H9 (cell line): ENCODE results near the gene PEA15. TPM values are rescaled to one million over a fixed set of nuclear protein-coding genes. Genes with fewer than 3 reads are reported as not detected.

ENCODE experiments used
- DNase-seq: peaks from one replicate; pipeline ENCODE4 v3.0.0-alpha.2; 2017
- H2AFZ ChIP-seq: one replicate; pipeline ENCODE4 v1.6.1; 2013; ENCODE audit warnings: mild to moderate bottlenecking, low read length, control low read depth, moderate library complexity
- H2AK5ac ChIP-seq: 2 replicates; pipeline ENCODE4 v1.6.1; 2013; ENCODE audit warnings: low read length, control low read depth, mixed read lengths; ENCODE audit not compliant: insufficient read length
- H2BK120ac ChIP-seq: one replicate; pipeline ENCODE4 v1.6.1; 2013; ENCODE audit warnings: low read depth, mild to moderate bottlenecking, low read length, control low read depth, inconsistent platforms; ENCODE audit not compliant: poor library complexity, severe bottlenecking
- H2BK12ac ChIP-seq: 2 replicates; pipeline ENCODE4 v1.6.1; 2013; ENCODE audit warnings: low read length, control low read depth, mixed read lengths, low read depth; ENCODE audit not compliant: insufficient read length
- H2BK15ac ChIP-seq: 2 replicates; pipeline ENCODE4 v1.6.1; 2013; ENCODE audit warnings: low read depth, low read length, control low read depth
- H2BK20ac ChIP-seq: one replicate; pipeline ENCODE4 v1.6.1; 2013; ENCODE audit warnings: low read depth, mild to moderate bottlenecking, low read length, control low read depth, inconsistent platforms; ENCODE audit not compliant: poor library complexity, severe bottlenecking
- H2BK5ac ChIP-seq: 2 replicates; pipeline ENCODE4 v1.6.1; 2013; ENCODE audit warnings: low read length, control low read depth, mixed read lengths; ENCODE audit not compliant: insufficient read length
- H3K14ac ChIP-seq: 2 replicates; pipeline ENCODE4 v1.6.1; 2013; ENCODE audit warnings: low read length, control low read depth; ENCODE audit not compliant: insufficient read depth
- H3K18ac ChIP-seq: 2 replicates; pipeline ENCODE4 v1.6.1; 2013; ENCODE audit warnings: low read depth, mild to moderate bottlenecking, mixed read lengths, low read length, control low read depth; ENCODE audit not compliant: insufficient read length
- H3K23ac ChIP-seq: 2 replicates; pipeline ENCODE4 v1.6.1; 2013; ENCODE audit warnings: low read length, control low read depth, mixed read lengths, low read depth; ENCODE audit not compliant: insufficient read length
- H3K23me2 ChIP-seq: 2 replicates; pipeline ENCODE4 v1.6.1; 2013; ENCODE audit warnings: low read depth, mild to moderate bottlenecking, mixed read lengths, low read length, control low read depth; ENCODE audit not compliant: insufficient read length, poor library complexity, severe bottlenecking
- H3K27ac ChIP-seq: 2 replicates; pipeline ENCODE4 v1.5.1; 2013; ENCODE audit warnings: low read length, control low read depth, mixed read lengths, low read depth; ENCODE audit not compliant: insufficient read length
- H3K27me3 ChIP-seq: 2 replicates; pipeline ENCODE4 v1.6.1; 2013; ENCODE audit warnings: low read length, control low read depth, inconsistent platforms; ENCODE audit not compliant: insufficient read depth
- H3K4ac ChIP-seq: 2 replicates; pipeline ENCODE4 v1.6.1; 2013; ENCODE audit warnings: low read depth, mild to moderate bottlenecking, control low read depth, inconsistent platforms, low read length, moderate library complexity
- H3K4me1 ChIP-seq: 2 replicates; pipeline ENCODE4 v1.6.1; 2013; ENCODE audit warnings: low read length, control low read depth, inconsistent platforms; ENCODE audit not compliant: insufficient read depth
- H3K4me2 ChIP-seq: 2 replicates; pipeline ENCODE4 v1.6.1; 2013; ENCODE audit warnings: low read length, control low read depth, mixed read lengths; ENCODE audit not compliant: insufficient read length, insufficient read depth
- H3K56ac ChIP-seq: 2 replicates; pipeline ENCODE4 v1.6.1; 2013; ENCODE audit warnings: low read depth, mild to moderate bottlenecking, mixed read lengths, low read length, control low read depth; ENCODE audit not compliant: insufficient read length
- H3K79me1 ChIP-seq: 2 replicates; pipeline ENCODE4 v1.6.1; 2013; ENCODE audit warnings: low read depth, mild to moderate bottlenecking, moderate library complexity, low read length, control low read depth, inconsistent platforms; ENCODE audit not compliant: insufficient read depth, poor library complexity, severe bottlenecking
- H3K79me2 ChIP-seq: 2 replicates; pipeline ENCODE4 v1.6.1; 2013; ENCODE audit warnings: low read length, control low read depth, inconsistent platforms; ENCODE audit not compliant: insufficient read depth
- H3K9ac ChIP-seq: 2 replicates; pipeline ENCODE4 v1.6.1; 2013; ENCODE audit warnings: low read length, control low read depth, mixed read lengths; ENCODE audit not compliant: insufficient read length; ENCODE audit errors: extremely low read depth
- H3K9me3 ChIP-seq: one replicate; pipeline ENCODE4 v1.6.1; 2013; ENCODE audit warnings: low read depth, low read length, inconsistent platforms; ENCODE audit not compliant: control insufficient read depth
- H3T11ph ChIP-seq: one replicate; pipeline ENCODE4 v1.6.1; 2013; ENCODE audit warnings: mild to moderate bottlenecking, low read length, control low read depth, inconsistent platforms
- H4K20me1 ChIP-seq: one replicate; pipeline ENCODE4 v1.6.1; 2013; ENCODE audit not compliant: control insufficient read depth, insufficient read length, insufficient read depth
- H4K5ac ChIP-seq: 2 replicates; pipeline ENCODE4 v1.6.1; 2013; ENCODE audit warnings: low read depth, mild to moderate bottlenecking, mixed read lengths, low read length, control low read depth; ENCODE audit not compliant: insufficient read length
- H4K8ac ChIP-seq: replicated peaks from 2 replicates; pipeline ENCODE4 v1.6.1; 2013; ENCODE audit warnings: low read length, control low read depth, mixed read lengths, low read depth; ENCODE audit not compliant: insufficient read length
- H4K91ac ChIP-seq: 2 replicates; pipeline ENCODE4 v1.6.1; 2013; ENCODE audit warnings: low read depth, mild to moderate bottlenecking, moderate library complexity, mixed read lengths, low read length, control low read depth; ENCODE audit not compliant: insufficient read length
- H3K27ac Mint-ChIP-seq, 3 experiments: 2 replicates in 2 of 3; 3 replicates in 1 of 3; pipeline ENCODE4 v1.8.0; 2020 to 2021; ENCODE audit warnings: mixed read lengths in 3 of 3, mild to moderate bottlenecking in 1 of 3, moderate library complexity in 1 of 3
- H3K27me3 Mint-ChIP-seq: 2 replicates; pipeline ENCODE4 v1.8.0; 2021; ENCODE audit warnings: low read depth, mild to moderate bottlenecking, moderate library complexity, mixed read lengths
- H3K36me3 Mint-ChIP-seq, 3 experiments: 2 replicates in 2 of 3; 3 replicates in 1 of 3; pipeline ENCODE4 v1.8.0; 2020 to 2021; ENCODE audit warnings: low read depth in 3 of 3, mixed read lengths in 3 of 3; ENCODE audit not compliant: insufficient read depth in 1 of 3
- H3K4me1 Mint-ChIP-seq, 2 experiments: 2 replicates each; pipeline ENCODE4 v1.8.0; 2020; ENCODE audit warnings: mixed read lengths in 2 of 2
- H3K4me3 Mint-ChIP-seq, 2 experiments: 2 replicates in 1 of 2; 3 replicates in 1 of 2; pipeline ENCODE4 v1.8.0; 2020 to 2021; ENCODE audit warnings: mild to moderate bottlenecking in 2 of 2, mixed read lengths in 2 of 2, moderate library complexity in 1 of 2
- H3K9me3 Mint-ChIP-seq, 2 experiments: 2 replicates in 1 of 2; 3 replicates in 1 of 2; pipeline ENCODE4 v1.8.0; 2020; ENCODE audit warnings: mild to moderate bottlenecking in 2 of 2, mixed read lengths in 2 of 2, moderate library complexity in 1 of 2
- WGBS: extraction: QIAGEN DNeasy Blood & Tissue Kit; methylation state at CpG from one replicate; pipeline ENCODE4 v1.1.7; 2013; ENCODE audit warnings: missing lambda C conversion rate, low lambda C conversion rate, mixed read lengths; ENCODE audit not compliant: insufficient read length; ENCODE audit errors: extremely low coverage; 5-methylcytosine and 5-hydroxymethylcytosine counted together
- total RNA-seq: library from RNA; stranded (reverse); gene quantifications from 2 replicates; pipeline ENCODE4 v1.2.1, GENCODE V29; 2021
- TF ChIP-seq, protein P1 (sequence below): fragments of 200-600 bp; sonication (generic); conservative IDR thresholded peaks from 3 replicates; pipeline ENCODE4 v1.8.0; 2021; ENCODE audit warnings: antibody characterized with exemption, mild to moderate bottlenecking

PEA15 gene
- total RNA-seq, 1 experiment from 2014 or later = 82.1 TPM

DNA sequence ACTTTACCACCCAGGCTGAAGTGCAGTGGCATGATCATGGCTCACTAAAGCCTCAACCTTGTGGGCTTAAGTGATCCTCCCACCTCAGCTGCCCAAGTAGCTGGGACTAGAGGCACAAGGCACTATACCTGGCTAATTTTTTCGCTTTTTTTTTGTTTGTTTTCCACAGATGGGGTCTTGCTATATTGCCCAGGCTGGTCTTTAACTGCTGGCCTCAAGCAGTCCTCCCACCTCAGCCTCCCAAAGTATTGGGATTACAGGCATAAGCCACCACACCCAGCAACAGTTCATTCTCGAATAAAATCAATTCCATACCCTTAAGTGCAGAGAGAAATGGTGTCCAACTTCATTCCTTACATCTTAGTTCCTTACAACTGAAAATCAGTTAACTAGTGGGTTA, 32.4 kb downstream of the PEA15 start:
- Mint-ChIP-seq H3K27ac (no peak overlapping the region), H3K27me3 (no peaks in the 10 kb centered on the region), H3K9me3 (no peaks in the 10 kb centered on the region; a peak in 1 of 5 replicates), H3K36me3 (peaks cover 15 to 74% (median 54%) of the 10 kb centered on the region in 3 experiments; a peak in 6 of 7 replicates), H3K4me1 (peaks cover 4% of the 10 kb centered on the region in 2 experiments; a peak in 2 of 4 replicates), H3K4me3 (no peak overlapping the region)
- Histone ChIP-seq H3K4me1 (no peaks in the 10 kb centered on the region), H4K5ac (no peak overlapping the region), H4K8ac (no peak overlapping the region), H2BK15ac (no peak overlapping the region), H3K27me3 (no peaks in the 10 kb centered on the region), H3K4ac (no peak overlapping the region), H2AFZ (no peak overlapping the region), H4K20me1 (no peaks in the 10 kb centered on the region), H3K23ac (no peak overlapping the region), H2BK120ac (no peak overlapping the region), H3K14ac (no peak overlapping the region), H3K18ac (no peak overlapping the region), H3K9ac (no peak overlapping the region), H3K79me2 (no peaks in the 10 kb centered on the region), H2BK12ac (no peak overlapping the region), H2BK20ac (no peak overlapping the region), H3K9me3 (no peaks in the 10 kb centered on the region), H2AK5ac (no peak overlapping the region), H2BK5ac (no peak overlapping the region), H3K79me1 (no peaks in the 10 kb centered on the region), H3K4me2 (no peak overlapping the region), H4K91ac (no peak overlapping the region), H3K23me2 (no peaks in the 10 kb centered on the region), H3K27ac (no peak overlapping the region), H3T11ph (no peak overlapping the region), H3K56ac (no peak overlapping the region)
- WGBS = no CpG with 5 or more reads among the region's 2 CpGs
- DNase-seq = no peak
- TF ChIP-seq, protein P1, sequence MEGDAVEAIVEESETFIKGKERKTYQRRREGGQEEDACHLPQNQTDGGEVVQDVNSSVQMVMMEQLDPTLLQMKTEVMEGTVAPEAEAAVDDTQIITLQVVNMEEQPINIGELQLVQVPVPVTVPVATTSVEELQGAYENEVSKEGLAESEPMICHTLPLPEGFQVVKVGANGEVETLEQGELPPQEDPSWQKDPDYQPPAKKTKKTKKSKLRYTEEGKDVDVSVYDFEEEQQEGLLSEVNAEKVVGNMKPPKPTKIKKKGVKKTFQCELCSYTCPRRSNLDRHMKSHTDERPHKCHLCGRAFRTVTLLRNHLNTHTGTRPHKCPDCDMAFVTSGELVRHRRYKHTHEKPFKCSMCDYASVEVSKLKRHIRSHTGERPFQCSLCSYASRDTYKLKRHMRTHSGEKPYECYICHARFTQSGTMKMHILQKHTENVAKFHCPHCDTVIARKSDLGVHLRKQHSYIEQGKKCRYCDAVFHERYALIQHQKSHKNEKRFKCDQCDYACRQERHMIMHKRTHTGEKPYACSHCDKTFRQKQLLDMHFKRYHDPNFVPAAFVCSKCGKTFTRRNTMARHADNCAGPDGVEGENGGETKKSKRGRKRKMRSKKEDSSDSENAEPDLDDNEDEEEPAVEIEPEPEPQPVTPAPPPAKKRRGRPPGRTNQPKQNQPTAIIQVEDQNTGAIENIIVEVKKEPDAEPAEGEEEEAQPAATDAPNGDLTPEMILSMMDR = no peak
